PC-9 (cell line): Measurements from ENCODE around the gene SNX13.

Source experiments
- CTCF ChIP-seq: fragments of 200-600 bp; sonication (generic); conservative IDR thresholded peaks from 2 replicates; pipeline ENCODE4 v1.6.1; 2017; ENCODE audit warnings: mixed run types, antibody characterized with exemption, mild to moderate bottlenecking, moderate library complexity
- EZH2 ChIP-seq: fragments of 200-600 bp; sonication (generic); IDR thresholded peaks from 2 replicates; pipeline ENCODE4 v1.8.0; 2017; ENCODE audit warnings: antibody characterized with exemption, low read depth

- TF ChIP-seq CTCF (no peak), EZH2 (no peak)
Observed at GRCh38 chr7:17930546-17930945, 9.7 kb downstream of the SNX13 start.
